Pancreas (tissue), 10 donors: ENCODE results near the gene ANTKMT. TPM values are rescaled to one million over a fixed set of nuclear protein-coding genes. Genes with fewer than 3 reads are reported as not detected.

Experiments
- ATAC-seq, 4 donors: fragments of 200-7000 bp; cut with Tn5 transposase; one replicate each; pipeline versions ENCODE4 v1.8.0 to v1.9.1; 2020; ENCODE audit warnings: mild to moderate bottlenecking in 4 of 4, moderate library complexity in 4 of 4
- DNase-seq, 6 donors: peaks; one replicate each; pipeline ENCODE4 v3.0.0-alpha.2; 2020
- FAIRE-seq: peaks from 2 replicates; lab custom pipeline; 2012; peaks lifted over from hg19 to GRCh38; lab: Jason Lieb, UNC
- H3K27ac ChIP-seq, 4 donors: fragments of 200-600 bp; sonication (generic); 1 replicate in 3 of 4; 2 replicates in 1 of 4; pipeline versions ENCODE4 v1.5.0 to v1.8.0; 2020
- H3K27me3 ChIP-seq, 4 donors: fragments of 200-600 bp; one replicate each; pipeline ENCODE4 v1.8.0; 2021
- H3K36me3 ChIP-seq, 3 donors: fragments of 200-600 bp; sonication (generic) in 1 of 3; one replicate each; pipeline versions ENCODE4 v1.5.0 to v1.8.0; 2020 to 2021
- H3K4me1 ChIP-seq, 3 donors: fragments of 200-600 bp; one replicate each; pipeline ENCODE4 v1.8.0; 2021
- H3K4me3 ChIP-seq, 4 donors: fragments of 200-600 bp; sonication (generic) in 2 of 4; one replicate each; pipeline versions ENCODE4 v1.5.0 to v1.8.0; 2020 to 2021
- H3K9me3 ChIP-seq, 4 donors: fragments of 200-600 bp; one replicate each; pipeline ENCODE4 v1.8.0; 2021
- WGBS, 2 donors: extraction: QIAGEN DNeasy Blood & Tissue Kit; methylation state at CpG; one replicate each; pipeline ENCODE4 v1.1.7; 2013; 5-methylcytosine and 5-hydroxymethylcytosine counted together
- intact Hi-C, 3 donors: fragments of 100-400 bp; cut with DNase I; formaldehyde crosslinking; loops; one replicate each; pipeline versions ENCODE4 v1.11.1 to v1.14.2; 2022
- polyA plus RNA-seq, 2 donors: library from polyadenylated mRNA; stranded (reverse); fragments of 200-250 nt; gene quantifications; one replicate each; pipeline ENCODE4 v1.2.3, GENCODE V29; 2013
- total RNA-seq, 6 donors: library from RNA; stranded (reverse); fragmentation: NEBNext Ultra II Directional in 4 of 6; extraction: Animal tissue kit (Norgen Biotek cat#: 25700) in 4 of 6; gene quantifications; one replicate each; pipeline versions ENCODE4 v1.2.1 to v1.2.4, GENCODE V29; 2021 to 2023
- TF ChIP-seq, protein P1 (sequence below), 4 donors: fragments of 200-600 bp; sonication (generic) in 3 of 4; IDR thresholded peaks; one replicate each; pipeline versions ENCODE4 v1.5.0 to v1.8.0; 2021; ENCODE audit warnings: antibody characterized with exemption in 4 of 4
- donor health status: healthy with polysubstance abuse.
- donor health status: DM: no; HTN: no; CAD: no; lungs with moderate emphysema.
- donor health status: DM: no; HTN: no; CAD: no.
- donor health status: control.
- donor health status: control.
- donor health status: Bipolar disorder and iron deficiency.
- donor health status: DM: yes; HTN: yes; CAD: no.
- donor health status: DM: no; HTN: no; CAD: no.
- donor health status: DM: no; HTN: no; CAD: no.
- donor health status: DM: yes; HTN: yes; CAD: no.

ANTKMT gene
- total and polyA plus RNA-seq, 8 donors, result 12.2 to 41.7 (median 22.1) TPM

DNA sequence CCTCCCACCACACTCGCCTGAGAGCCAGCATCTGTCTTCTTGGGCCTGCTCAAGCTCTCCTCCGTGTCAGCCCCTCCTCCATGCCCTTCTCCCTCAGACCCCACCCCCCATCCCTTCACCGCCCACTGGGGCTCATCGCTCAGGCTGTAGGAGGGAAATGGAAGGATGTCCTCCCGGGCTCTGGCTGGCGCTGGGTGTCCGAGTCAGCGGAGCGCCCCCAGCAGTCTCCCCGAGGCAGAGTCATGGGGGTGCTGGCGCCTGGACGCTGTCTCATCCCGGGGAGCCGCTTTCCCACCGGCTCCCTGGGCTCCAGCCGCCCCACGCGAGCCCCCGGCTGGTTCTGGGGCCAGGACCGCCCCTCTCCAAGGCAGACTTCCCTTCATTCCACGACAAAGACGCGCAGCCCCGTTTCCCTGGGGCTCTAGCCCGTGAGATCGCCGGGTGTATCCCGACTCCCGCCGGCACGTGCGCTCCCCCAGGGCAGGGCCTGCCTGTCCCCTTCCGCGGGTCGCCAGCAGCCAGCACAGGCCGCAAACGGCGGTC is 428 bp upstream of the ANTKMT start:
- Histone ChIP-seq H3K36me3 (no peaks in the 10 kb centered on the region), H3K9me3 (no peaks in the 10 kb centered on the region), H3K4me1 (peaks cover 6 to 25% (median 21%) of the 10 kb centered on the region in 3 donors), H3K4me3 (peak overlapping the region; percentile 74 to 89 (median 76)), H3K27ac (peak overlapping the region; percentile 81 to 84 (median 83)), H3K27me3 (no peaks in the 10 kb centered on the region)
- intact Hi-C loops, result no loop called here
- TF ChIP-seq, protein P1, sequence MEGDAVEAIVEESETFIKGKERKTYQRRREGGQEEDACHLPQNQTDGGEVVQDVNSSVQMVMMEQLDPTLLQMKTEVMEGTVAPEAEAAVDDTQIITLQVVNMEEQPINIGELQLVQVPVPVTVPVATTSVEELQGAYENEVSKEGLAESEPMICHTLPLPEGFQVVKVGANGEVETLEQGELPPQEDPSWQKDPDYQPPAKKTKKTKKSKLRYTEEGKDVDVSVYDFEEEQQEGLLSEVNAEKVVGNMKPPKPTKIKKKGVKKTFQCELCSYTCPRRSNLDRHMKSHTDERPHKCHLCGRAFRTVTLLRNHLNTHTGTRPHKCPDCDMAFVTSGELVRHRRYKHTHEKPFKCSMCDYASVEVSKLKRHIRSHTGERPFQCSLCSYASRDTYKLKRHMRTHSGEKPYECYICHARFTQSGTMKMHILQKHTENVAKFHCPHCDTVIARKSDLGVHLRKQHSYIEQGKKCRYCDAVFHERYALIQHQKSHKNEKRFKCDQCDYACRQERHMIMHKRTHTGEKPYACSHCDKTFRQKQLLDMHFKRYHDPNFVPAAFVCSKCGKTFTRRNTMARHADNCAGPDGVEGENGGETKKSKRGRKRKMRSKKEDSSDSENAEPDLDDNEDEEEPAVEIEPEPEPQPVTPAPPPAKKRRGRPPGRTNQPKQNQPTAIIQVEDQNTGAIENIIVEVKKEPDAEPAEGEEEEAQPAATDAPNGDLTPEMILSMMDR (IDR thresholded peaks at IDR 0.05), result no peak
- DNase-seq (peak in 2 of 6 donors; percentile 43 to 58), FAIRE-seq (no peak), ATAC-seq (peak; percentile 3 to 41 (median 25))
- WGBS, 2 donors, result 1% methylated on average over 38 of the region's 38 CpGs

DNA sequence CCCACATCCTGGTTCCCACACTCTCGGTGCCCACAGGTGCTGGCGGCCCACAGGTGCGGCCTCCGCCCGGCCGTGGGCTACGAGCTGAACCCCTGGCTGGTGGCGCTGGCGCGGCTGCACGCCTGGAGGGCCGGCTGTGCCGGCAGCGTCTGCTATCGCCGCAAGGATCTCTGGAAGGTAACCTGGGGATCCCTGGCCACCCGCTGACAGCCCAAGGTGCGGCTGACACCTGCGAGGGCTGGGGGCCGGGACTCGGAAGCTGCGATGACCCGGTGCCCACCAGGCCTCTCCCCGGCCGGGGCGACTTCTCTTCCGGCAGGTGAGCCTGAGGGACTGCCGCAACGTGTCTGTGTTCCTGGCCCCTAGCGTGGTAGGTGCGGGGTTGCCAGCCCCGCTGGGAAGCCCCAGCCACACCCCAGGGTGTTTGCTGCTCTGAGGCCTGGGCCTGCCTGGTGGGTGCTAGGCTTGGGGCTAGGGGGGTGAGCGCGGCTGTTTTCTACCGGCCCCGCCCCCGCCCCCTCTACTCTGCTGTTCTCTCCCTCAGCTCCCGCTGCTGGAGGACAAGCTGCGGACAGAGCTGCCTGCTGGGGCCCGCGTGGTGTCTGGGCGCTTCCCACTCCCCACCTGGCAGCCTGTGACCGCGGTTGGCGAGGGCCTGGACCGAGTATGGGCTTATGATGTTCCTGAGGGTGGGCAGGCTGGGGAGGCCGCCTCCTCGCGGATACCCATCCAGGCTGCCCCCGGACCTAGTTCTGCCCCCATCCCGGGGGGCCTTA is 1.0 kb downstream of the ANTKMT start:
- Histone ChIP-seq H3K36me3 (no peaks in the 10 kb centered on the region), H3K4me3 (peak overlapping the region in 3 of 4 donors; percentile 75 to 89 (median 77)), H3K27ac (peak overlapping the region in 3 of 4 donors; percentile 83 to 84 (median 83)), H3K27me3 (no peaks in the 10 kb centered on the region), H3K4me1 (peaks cover 6 to 16% (median 10%) of the 10 kb centered on the region in 3 donors), H3K9me3 (no peaks in the 10 kb centered on the region)
- FAIRE-seq (no peak), DNase-seq (peak in 2 of 6 donors; percentile 45 to 84), ATAC-seq (no peak)
- 92 to 93% methylated on average over 50 to 51 of the region's 51 CpGs for WGBS, 2 donors
- TF ChIP-seq, protein P1 (IDR thresholded peaks at IDR 0.05), result no peak
- intact Hi-C loops, result no loop called here

DNA sequence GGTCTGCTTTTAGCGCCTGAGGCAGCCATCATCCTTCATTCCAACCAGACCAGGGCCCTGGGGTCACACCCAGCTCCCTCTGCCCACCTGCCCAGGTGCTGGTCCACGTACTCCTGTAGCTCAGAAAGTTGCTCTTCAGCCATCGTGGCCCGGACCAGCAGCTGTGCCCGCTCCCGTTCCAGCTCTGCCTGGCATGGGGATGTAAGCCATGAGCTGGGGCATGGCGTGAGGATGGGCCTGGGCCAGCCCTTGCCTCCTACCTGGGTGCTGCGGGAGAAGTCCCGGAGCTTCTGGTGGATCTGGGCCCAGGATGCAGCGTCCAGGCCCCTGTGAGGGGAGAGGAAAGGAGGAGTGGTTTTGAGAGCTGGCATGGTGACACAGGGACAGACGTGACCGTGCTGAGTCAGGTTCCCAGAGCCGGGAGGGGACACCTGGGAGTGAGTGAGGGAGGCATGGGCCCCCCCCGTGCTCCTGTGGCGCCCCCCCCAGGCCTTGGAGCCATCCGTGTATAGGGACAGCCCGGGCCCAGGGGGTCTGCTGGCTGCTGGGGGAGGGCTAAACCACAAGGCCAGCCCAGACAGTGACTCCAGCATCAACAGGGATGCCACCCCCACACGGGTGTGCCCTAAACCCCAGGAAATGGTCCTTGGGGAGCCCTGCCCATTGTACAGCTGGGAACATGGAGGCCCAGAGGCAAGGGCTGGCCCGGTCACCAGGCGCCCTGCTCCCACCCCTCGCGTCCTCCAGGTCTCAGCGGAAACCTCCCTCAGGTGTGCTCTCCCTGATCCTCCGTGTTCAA is 2.1 kb downstream of the ANTKMT start:
- 84% methylated on average over 22 to 24 of the region's 24 CpGs for WGBS, 2 donors
- peak in 2 of 6 donors; percentile 42 to 82 for DNase-seq
- Histone ChIP-seq H3K4me3 (no peak overlapping the region), H3K4me1 (peaks cover 15 to 26% (median 20%) of the 10 kb centered on the region in 3 donors), H3K9me3 (no peaks in the 10 kb centered on the region), H3K27me3 (no peaks in the 10 kb centered on the region), H3K36me3 (no peaks in the 10 kb centered on the region), H3K27ac (no peak overlapping the region)
- intact Hi-C loops, result no loop called here
- TF ChIP-seq, protein P1 (IDR thresholded peaks at IDR 0.05), result no peak
- no peak for ATAC-seq
- no peak for FAIRE-seq

DNA sequence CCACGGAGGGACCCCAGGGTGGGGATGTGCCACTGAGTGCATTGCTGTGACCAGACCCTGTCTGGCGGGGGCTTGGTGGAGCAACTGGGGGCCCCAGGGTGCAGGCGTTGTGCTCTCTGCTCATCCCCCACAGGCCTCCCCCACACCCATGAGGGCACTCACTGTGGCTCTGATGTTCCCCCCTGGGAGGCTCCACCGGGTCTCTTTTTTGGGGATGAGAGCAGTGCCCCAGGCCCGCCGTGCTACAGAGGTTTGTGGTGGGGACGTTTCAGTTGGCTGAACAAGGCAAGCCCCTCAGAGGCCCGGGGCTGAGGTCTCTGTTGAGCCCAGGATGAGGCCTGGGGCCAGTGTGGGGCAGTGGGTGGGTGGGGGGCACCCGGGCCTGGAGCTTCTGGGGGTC is 2.7 kb downstream of the ANTKMT start:
- DNase-seq, result peak in 1 of 6 donors; percentile 70
- WGBS, 2 donors, result 78 to 83% methylated on average over 9 of the region's 9 CpGs
- Histone ChIP-seq H3K4me1 (peaks cover 15 to 32% (median 25%) of the 10 kb centered on the region in 3 donors), H3K27me3 (no peaks in the 10 kb centered on the region), H3K4me3 (no peak overlapping the region), H3K27ac (no peak overlapping the region), H3K36me3 (no peaks in the 10 kb centered on the region), H3K9me3 (no peaks in the 10 kb centered on the region)
- ATAC-seq, result no peak
- intact Hi-C loops, result no loop called here
- TF ChIP-seq, protein P1 (IDR thresholded peaks at IDR 0.05), result no peak
- FAIRE-seq, result no peak
